Rectal smooth muscle tissue (tissue), 1 donor: ENCODE data around the gene DTNBP1.

Experiments
- H3K27ac ChIP-seq: one replicate; pipeline ENCODE4 v1.7.0; 2013; ENCODE audit warnings: low read depth, low read length, inconsistent platforms
- H3K27me3 ChIP-seq: one replicate; pipeline ENCODE4 v1.7.0; 2013; ENCODE audit warnings: low read length; ENCODE audit not compliant: control insufficient read depth, insufficient read depth
- H3K36me3 ChIP-seq: one replicate; pipeline ENCODE4 v1.7.0; 2013; ENCODE audit warnings: low read length; ENCODE audit not compliant: control insufficient read depth, insufficient read depth
- H3K4me1 ChIP-seq: one replicate; pipeline ENCODE4 v1.7.0; 2013; ENCODE audit warnings: low read length; ENCODE audit not compliant: control insufficient read depth, insufficient read depth
- H3K4me3 ChIP-seq: one replicate; pipeline ENCODE4 v1.7.0; 2013; ENCODE audit warnings: low read length
- H3K9ac ChIP-seq: one replicate; pipeline ENCODE4 v1.7.0; 2013; ENCODE audit warnings: low read length

The DTNBP1 gene

DNA sequence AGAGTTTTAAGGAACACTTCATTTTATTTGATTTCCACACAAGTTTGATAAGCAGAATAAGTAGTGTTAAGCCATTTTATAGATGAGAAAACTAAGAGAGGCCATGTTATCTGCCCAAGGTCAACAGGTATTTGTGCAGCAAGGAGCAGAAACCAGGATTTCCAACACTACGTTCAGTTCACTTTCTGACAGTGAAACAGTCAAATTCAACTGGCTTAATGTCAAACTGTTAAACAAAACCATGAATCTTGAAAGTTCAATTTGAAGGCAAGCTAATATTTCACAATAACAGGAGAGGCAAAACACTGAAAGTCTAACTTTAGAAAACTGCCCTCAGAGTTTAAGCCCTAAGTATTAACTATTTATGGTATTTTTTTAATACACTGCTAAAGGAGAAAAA, 32.6 kb downstream of the DTNBP1 start:
- Histone ChIP-seq H3K36me3 (peaks cover 2% of the 10 kb centered on the region), H3K4me1 (no peaks in the 10 kb centered on the region), H3K9ac (no peak overlapping the region), H3K27ac (no peak overlapping the region), H3K4me3 (no peak overlapping the region), H3K27me3 (no peaks in the 10 kb centered on the region)

DNA sequence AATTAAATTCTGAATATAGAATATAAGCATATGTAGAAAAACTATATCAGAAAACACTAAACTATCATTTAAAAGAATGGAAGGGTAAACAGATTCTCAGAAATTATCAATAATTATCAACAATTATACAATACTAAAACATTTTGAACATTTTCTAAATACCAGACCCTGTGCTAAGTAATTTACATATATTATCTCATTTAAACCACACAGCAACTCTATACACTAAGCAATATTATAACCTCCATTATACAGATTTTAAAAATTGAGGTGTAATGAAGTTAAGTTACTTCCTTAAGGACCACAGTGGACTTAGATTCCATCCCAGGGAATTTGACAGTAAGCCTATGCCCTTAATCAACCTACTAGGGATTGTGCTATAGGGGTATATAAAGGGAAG, 33.3 kb downstream of the DTNBP1 start:
- Histone ChIP-seq H3K27me3 (no peaks in the 10 kb centered on the region), H3K27ac (no peak overlapping the region), H3K36me3 (peaks cover 2% of the 10 kb centered on the region), H3K9ac (no peak overlapping the region), H3K4me1 (no peaks in the 10 kb centered on the region), H3K4me3 (no peak overlapping the region)

DNA sequence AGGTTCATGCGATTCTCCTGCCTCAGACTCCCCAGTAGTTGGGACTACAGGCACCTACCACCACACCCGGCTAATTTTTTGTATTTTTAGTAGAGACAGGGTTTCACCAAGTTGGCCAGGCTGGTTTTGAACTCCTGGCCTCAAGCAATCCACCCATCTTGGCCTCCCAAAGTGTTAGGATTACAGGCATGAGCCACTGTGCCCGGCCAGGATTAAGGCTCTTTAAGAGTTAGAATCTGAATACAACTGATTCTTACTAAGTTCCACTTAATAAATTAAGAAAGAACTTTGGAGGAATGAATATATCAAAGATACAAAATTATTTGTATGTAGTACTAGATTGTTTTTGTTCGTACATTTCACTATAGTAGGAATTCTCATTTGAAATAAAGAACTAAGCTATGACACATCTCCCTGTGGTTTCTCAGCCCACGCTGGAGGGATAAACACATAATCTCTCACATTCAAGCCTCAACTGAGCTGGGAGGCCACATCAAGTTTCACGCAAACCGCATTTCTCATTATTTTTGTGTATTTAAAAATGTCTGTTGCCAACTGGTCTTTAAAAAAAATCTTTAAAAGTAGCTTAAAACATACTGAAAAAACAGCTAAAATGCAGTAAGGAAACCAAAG, 34.2 kb downstream of the DTNBP1 start:
- Histone ChIP-seq H3K9ac (no peak overlapping the region), H3K4me3 (no peak overlapping the region), H3K27me3 (no peaks in the 10 kb centered on the region), H3K27ac (no peak overlapping the region), H3K36me3 (peaks cover 2% of the 10 kb centered on the region), H3K4me1 (no peaks in the 10 kb centered on the region)

DNA sequence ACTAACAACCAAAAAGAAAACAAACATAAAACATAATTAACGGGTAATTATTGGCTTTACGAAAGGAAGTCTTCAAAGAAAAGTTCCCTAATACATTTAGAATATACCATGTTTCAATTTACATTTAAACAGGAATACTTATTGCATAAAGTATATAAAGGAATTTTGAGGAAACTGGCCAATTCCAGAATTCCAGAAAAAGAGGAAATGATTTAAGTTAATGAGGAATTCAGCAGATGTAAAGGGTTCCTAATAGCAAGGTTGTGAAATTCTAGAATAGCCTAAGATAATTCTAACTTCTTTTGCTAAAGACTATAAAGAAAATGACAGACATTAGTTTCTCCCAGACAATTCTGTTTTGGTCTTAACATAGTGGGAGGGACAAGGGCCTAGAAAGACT, 35.0 kb downstream of the DTNBP1 start:
- Histone ChIP-seq H3K4me3 (no peak overlapping the region), H3K4me1 (peaks cover 4% of the 10 kb centered on the region), H3K36me3 (peaks cover 2% of the 10 kb centered on the region), H3K27ac (no peak overlapping the region), H3K9ac (no peak overlapping the region), H3K27me3 (no peaks in the 10 kb centered on the region)

DNA sequence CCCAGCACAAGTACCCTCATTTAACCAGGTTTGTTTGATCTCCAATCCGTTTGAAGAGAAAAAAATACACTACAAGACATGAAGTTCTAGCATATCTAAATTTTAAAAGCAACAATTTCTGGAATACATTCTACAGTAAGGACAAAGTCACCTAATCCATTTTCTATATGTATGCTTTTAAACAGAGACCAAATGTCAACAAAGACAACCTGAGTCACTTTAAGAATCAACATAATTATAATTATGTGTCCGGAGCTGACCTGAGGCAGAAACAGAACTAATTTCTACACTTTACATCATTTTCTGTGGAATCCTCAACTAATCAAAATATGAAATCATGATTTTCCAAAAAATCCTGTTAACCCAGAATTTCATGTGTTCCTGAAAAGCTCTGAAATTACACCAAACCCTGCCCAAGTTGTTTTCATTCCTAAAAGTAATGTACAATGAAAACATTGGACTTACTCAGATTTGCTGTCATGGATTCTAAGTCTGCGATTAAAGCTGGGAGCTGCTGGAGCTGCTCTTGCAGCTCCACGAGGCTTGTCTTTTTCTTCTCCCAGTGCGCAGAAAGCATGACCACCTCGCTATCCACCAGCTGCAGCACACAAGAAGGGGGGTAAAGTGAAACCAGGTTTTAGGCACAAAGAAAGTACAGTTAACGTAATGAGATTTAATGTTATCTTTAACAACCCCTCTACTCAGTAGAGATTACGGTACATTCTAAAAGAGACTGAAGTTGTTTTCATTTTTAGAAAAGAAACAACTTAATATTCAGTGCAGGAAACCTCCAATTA, 35.8 kb downstream of the DTNBP1 start:
- no peak overlapping the region for H3K27ac ChIP-seq
- no peaks in the 10 kb centered on the region for H3K27me3 ChIP-seq
- H3K4me3 ChIP-seq, result no peak overlapping the region
- H3K36me3 ChIP-seq, result peaks cover 2% of the 10 kb centered on the region
- no peak overlapping the region for H3K9ac ChIP-seq
- peaks cover 6% of the 10 kb centered on the region for H3K4me1 ChIP-seq

DNA sequence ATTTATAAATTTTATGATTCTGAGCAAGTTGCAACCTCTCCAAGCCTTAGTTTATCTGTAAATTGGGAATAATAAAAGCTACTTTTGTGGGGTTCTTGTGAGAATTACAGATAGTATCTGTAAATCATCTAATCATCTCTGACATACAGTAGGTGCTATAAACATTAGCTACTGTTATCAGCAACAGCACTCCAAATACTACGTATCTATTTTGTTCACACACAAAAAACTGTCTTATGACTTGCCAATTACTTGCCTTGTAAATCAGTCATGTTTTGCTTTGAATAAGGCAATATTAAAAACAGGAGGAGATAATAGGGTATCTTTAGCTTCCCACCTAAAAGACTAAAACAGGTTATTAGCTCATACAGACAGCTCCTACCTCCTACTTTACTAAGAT, 36.7 kb downstream of the DTNBP1 start:
- Histone ChIP-seq H3K4me1 (peaks cover 14% of the 10 kb centered on the region), H3K4me3 (no peak overlapping the region), H3K27ac (no peak overlapping the region), H3K36me3 (peaks cover 2% of the 10 kb centered on the region), H3K27me3 (no peaks in the 10 kb centered on the region), H3K9ac (no peak overlapping the region)

DNA sequence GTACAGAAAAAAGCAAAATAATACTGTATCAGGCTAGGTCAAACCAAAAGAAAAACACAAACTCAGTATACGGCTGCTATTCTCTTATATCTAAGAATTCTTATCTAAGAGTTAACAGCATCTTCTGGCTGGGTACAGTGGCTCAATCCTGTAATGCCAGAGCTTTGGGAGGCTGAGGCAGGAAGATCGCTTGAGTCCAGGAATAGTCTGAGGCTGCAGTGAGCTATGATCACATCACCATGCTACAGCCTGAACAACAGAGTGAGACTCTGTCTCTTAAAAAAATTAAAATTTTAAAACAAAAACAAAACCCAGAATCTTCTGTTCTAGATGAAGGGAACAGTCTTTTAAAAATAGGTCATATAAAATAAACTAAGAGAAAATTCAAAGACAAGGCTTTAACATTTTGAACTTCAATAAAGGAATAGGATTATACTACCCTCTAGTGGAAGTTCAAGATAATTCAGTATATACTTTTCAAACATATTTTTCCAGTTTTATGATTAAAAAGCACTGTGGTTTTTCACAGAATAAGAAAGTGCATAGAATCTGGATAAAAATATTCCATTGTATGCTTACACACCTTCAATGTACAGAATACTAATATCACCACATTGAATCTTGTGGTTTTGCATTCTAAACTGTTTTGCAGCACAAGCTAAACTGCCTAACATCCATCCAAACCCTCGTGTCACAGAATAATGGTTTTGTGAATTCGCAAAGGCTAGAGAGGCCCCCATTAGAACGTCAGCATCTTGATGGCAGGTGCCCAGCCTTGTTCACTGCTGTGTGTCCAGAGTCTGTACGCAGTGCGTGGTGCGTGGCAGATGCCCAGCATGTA, 39.3 kb downstream of the DTNBP1 start:
- Histone ChIP-seq H3K36me3 (peaks cover 2% of the 10 kb centered on the region), H3K27me3 (no peaks in the 10 kb centered on the region), H3K4me3 (no peak overlapping the region), H3K9ac (no peak overlapping the region), H3K27ac (peak overlapping the region; percentile 23), H3K4me1 (peaks cover 14% of the 10 kb centered on the region)

GRCh38 chr6:15622045-15622740, 40.6 kb downstream of the DTNBP1 start:
- Histone ChIP-seq H3K36me3 (peaks cover 2% of the 10 kb centered on the region), H3K4me1 (peaks cover 14% of the 10 kb centered on the region), H3K4me3 (no peak overlapping the region), H3K9ac (no peak overlapping the region), H3K27me3 (no peaks in the 10 kb centered on the region), H3K27ac (no peak overlapping the region)

- Histone ChIP-seq H3K4me1 (peaks cover 14% of the 10 kb centered on the region), H3K27me3 (no peaks in the 10 kb centered on the region), H3K36me3 (peaks cover 2% of the 10 kb centered on the region), H3K4me3 (no peak overlapping the region), H3K27ac (no peak overlapping the region), H3K9ac (no peak overlapping the region)
Measured at GRCh38 chr6:15621203-15622044, 41.4 kb downstream of the DTNBP1 start.

- Histone ChIP-seq H3K4me3 (no peak overlapping the region), H3K9ac (no peak overlapping the region), H3K36me3 (no peaks in the 10 kb centered on the region), H3K27me3 (no peaks in the 10 kb centered on the region), H3K27ac (no peak overlapping the region), H3K4me1 (peaks cover 14% of the 10 kb centered on the region)
Measured at GRCh38 chr6:15620611-15621010, 42.2 kb downstream of the DTNBP1 start.

GRCh38 chr6:15619330-15619729, 43.5 kb downstream of the DTNBP1 start:
- Histone ChIP-seq H3K27me3 (no peaks in the 10 kb centered on the region), H3K27ac (no peak overlapping the region), H3K9ac (no peak overlapping the region), H3K4me1 (peaks cover 14% of the 10 kb centered on the region), H3K4me3 (no peak overlapping the region), H3K36me3 (no peaks in the 10 kb centered on the region)
